T47D (cell line): ENCODE measurements around the gene TSPAN31.

Source experiments
- DNase-seq, 2 experiments: peaks; one replicate each; pipeline versions ENCODE4 v3.0.0 to v3.0.0-alpha.2; 2011 to 2012; ENCODE audit warnings: low read depth in 1 of 2, low spot score in 1 of 2
- JUND ChIP-seq: IDR thresholded peaks from 2 replicates; pipeline ENCODE4 v1.6.1; 2012; ENCODE audit warnings: low read depth
- in situ Hi-C: cut with HindIII; loops from 2 replicates; pipeline ENCODE4 v1.10.0; 2016; ENCODE audit warnings: low sequenced_read_pairs, low pct_unique_long_range_greater_than_20kb

The TSPAN31 gene

DNA sequence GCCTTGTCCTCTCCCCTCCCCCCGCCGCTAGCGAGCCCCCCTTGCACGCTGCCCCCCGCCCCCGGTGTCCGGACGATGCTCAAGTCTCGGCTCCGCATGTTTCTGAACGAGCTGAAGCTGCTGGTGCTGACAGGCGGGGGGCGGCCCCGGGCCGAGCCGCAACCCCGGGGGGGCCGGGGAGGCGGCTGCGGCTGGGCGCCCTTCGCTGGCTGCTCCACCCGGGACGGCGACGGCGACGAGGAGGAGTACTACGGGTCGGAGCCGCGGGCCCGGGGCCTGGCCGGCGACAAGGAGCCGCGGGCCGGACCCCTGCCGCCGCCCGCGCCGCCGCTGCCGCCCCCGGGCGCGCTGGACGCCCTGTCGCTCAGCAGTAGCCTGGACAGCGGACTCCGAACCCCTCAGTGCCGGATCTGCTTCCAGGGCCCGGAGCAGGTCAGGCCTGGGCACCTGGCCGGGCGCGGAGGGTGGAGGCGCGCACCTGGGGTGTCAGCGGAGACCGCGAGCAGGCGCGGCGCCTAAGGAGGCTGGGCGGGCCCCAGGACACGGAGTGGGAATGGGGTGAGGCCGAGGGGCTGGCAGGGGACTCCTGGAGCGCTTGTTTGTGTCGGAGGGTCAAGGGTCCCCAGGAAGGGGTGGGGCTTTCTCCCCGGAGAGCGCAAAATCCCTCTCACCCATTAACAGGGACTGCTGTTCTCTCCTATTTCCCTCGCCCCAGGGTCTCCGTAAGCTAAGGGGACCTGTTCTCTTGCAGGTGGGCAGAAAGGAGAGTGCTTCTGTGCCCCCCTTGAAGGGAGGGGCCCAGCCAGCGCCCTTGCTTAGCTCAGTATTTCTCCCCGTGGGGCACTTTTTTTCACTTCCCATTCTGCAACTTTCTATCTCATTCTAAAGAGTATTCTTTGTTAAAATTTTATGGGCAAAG is 10.9 kb downstream of the TSPAN31 start:
- no peak for TF ChIP-seq JUND
- in situ Hi-C loops, result no loop called here
- DNase-seq, result peak; percentile 50 to 60

DNA sequence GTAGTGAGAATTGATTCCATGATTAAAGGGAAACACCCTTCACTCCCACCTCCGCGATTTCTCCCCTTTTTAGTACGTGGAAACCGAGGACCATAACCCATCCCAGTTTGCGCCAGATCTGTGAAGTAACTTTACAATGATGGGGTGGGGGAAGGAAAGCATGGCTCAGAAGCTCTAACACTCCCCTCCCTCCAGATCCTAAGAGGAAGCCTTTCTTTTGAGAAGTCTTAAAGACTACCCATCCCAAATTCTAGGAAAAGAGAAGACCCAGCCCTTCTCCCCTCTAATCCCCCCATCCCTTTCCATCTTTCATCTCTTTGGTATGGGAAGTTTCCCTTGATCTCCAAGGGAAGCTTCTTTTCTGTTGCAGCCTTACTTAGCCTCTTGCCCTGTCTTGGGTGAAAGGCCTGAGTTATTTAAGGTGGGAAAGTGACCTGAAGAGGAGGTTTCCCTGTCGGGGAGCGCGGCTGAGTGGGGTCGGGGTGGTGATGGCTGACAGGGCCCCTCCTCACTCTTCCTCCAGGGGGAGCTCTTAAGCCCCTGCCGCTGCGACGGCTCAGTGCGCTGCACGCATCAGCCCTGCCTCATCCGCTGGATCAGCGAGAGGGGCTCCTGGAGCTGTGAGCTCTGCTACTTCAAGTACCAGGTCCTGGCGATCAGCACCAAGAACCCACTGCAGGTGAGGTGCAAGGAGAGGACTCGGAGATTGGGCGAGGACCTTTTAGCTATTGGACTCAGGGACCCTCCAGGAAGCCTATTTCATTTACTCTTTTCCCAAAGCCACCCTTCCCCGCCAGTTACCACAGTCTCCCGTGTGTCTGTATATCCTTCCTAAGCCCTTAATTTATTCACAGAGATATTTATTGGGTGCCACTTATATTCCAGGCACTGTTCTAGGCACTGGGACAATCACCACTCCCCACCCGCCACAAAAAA is 11.8 kb downstream of the TSPAN31 start:
- DNase-seq, result no peak
- in situ Hi-C loops, result no loop called here
- TF ChIP-seq JUND, result no peak

DNA sequence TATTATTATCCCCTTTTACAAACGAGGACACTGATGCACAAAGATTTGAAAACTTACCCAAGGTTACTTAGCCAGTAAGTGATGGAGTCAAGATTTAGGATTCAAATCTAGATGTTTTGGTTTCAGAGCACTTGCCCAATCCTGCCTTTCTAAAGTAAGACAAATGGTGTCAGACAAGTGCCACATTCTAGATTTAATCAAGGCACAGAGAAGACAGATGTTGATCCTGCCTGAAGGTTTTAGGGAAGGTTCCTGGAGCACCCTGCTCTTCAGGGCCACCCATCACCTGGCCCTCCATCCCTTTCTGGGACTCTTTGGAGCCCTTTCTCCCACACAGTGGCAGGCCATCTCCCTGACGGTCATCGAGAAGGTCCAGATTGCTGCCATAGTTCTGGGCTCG is 12.9 kb downstream of the TSPAN31 start:
- TF ChIP-seq JUND, result no peak
- DNase-seq, result no peak
- in situ Hi-C loops, result no loop called here

GRCh38 chr12:57758552-57759359 is 13.9 kb downstream of the TSPAN31 start:
- TF ChIP-seq JUND, result no peak
- DNase-seq, result no peak
- in situ Hi-C loops, result no loop called here

DNA sequence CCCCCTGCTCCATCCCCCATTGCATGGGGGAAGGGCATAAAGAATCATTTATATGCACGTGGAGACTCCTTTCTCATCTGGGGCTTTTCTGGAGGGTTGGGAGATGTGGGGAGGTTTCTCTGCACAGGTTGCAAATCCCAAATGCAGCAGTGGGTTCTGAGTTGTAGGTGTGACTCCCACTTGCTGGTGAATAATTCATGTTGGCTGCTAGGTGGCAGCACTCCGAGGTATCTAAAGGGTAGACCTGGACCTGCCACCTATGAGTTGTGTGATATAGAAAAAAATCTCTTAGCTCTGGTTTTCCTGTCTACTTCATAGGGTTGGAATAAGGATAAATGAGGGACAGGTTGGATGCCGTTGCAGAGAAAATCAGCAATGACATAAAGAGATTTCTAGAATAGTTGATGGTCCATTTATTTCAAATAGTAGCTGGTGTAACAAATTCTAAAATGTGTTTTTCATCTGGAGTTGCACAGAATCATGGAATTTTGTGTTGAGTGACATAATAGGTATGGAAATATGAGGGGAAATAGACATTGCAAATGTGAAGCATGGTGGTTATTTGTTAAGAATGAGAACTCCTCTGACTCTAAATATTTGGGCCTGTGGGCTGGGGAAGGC is 14.6 kb downstream of the TSPAN31 start:
- no peak for TF ChIP-seq JUND
- peak; percentile 76 to 79 for DNase-seq
- in situ Hi-C loops, result no loop called here

- no peak for DNase-seq
- no peak for TF ChIP-seq JUND
- in situ Hi-C loops, result no loop called here
Observed at GRCh38 chr12:57760347-57760982, 15.6 kb downstream of the TSPAN31 start.

- in situ Hi-C loops, result no loop called here
- no peak for TF ChIP-seq JUND
- DNase-seq, result no peak
Observed at GRCh38 chr12:57761391-57761998, 16.7 kb downstream of the TSPAN31 start.

DNA sequence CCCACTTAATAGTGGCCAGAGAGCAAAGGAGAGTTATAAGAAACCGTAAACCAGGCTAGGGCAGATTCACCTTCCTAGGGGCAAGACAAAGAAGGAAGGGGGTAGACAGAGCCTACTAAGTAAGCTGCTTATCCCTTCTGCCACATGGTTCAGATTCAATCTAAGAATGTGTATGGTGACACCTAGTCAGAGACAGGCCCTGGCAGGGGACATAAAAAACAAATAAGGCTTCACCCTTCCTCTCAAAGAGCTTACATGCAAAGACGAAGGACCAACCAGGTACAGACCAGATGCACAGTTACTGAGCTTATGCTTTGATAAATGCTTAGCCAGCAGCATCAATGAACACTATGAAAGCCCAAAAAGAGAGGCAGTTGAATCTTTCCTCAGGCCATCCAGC is 17.6 kb downstream of the TSPAN31 start:
- TF ChIP-seq JUND, result no peak
- in situ Hi-C loops, result no loop called here
- DNase-seq, result no peak

DNA sequence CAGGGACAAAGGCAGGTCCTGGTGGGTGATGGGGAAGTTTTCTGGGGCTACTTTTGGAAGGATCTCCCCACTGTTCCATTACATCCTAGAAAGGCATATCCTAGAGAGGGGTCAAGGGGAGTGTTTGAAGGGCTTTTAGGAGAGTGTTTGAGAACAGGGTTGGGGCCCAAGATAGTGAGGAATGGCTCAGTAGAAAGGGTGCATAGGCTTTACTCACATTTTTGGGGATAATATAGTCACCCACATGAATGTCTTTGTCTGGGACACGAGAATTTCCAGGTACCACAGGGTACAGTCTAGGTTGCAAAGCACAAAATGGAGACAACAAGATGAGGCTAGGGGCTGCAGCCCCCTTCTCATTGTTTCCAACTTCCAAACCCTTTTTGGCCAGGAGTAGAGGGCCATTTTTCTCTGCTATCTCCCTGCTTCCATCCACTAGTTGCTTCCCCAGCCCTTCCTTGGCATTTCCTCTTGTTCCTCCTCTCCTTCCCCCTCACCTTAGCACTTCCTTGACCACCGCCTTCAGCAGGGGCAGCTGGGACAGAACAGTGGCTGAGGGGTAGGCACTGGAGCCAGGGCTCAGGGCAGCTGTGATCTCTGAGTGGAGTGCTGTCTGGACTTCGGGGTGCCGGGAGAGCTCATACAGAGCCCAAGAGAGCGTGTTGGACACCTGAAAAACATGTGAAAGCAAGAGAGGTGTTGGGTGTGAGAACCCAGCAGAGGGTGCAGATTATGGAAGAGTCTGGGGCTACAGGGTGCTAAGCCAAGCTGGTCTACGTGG is 19.2 kb downstream of the TSPAN31 start:
- TF ChIP-seq JUND, result no peak
- DNase-seq, result no peak
- in situ Hi-C loops, result no loop called here

DNA sequence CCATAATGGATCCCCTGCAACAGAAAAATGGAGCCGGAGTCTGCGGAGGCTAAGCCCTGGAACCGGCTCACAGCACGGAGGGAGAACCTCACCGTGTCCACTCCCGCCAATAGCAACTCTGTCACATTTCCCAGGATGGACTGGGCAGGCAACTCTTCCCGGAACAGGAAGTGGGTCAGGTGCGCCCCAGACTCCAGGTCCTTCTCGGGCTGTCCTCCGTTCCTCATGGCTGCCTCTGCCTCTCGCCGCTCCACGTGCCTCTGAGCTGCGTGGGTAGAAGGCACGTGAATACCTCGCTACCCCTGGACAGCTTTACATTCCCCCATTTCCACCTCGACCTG is 19.8 kb downstream of the TSPAN31 start:
- TF ChIP-seq JUND, result no peak
- in situ Hi-C loops, result no loop called here
- DNase-seq, result peak in 1 of 2 experiments; percentile 45
